ENCODE data around the gene ADGRD1.

ADGRD1 gene

DNA sequence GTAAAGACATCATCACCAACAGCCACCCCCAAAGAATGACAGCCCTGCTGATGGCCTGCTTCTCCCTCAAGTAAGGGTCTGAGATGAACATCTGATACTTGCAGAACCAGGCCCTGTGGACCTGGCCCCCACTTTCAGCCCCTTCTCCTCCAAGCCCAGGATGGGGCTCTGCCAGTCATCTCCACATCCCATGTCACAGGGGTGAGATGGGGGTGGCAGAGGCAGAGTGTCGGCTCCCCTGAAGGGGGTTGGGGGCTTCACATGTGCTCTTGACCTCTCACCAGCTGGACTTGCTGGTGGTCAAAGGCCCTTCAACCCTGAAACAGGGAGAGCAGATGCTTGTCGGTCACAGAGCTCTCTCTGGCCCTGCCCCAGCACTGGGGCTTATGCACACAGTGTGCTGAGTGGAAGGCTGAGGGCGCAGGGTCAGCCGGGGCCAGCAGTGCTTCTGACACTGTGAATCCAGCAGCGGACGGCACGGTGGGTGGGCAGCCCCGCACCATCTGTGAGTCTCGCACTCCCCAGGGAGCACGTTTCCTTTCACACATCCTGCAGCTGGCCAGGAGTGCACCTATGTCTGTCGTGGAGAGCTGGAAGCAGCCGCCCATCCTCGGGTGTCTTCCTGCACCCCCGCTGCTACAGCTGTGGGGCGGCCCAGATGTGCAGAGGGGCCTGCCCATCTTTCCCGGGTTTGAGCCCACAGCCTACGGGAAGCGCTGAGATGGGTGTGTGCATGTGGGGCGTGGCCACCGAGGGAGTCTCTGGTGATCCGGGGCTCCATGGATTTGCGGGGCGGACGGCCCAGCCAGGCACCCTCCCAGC lies 94.3 kb downstream of the ADGRD1 start:
- TF ChIP-seq ZNF8 (CRISPR knock-in tag; IDR thresholded peaks at IDR 0.05) (no peak), ZNF70 (CRISPR knock-in tag; IDR thresholded peaks at IDR 0.05) (no peak), RARB (CRISPR knock-in tag; IDR thresholded peaks at IDR 0.05) (no peak), ZFP30 (CRISPR knock-in tag; IDR thresholded peaks at IDR 0.05) (no peak), TCF4 (CRISPR knock-in tag; IDR thresholded peaks at IDR 0.05; ENCODE audit: borderline replicate concordance) (no peak), ISL1 (CRISPR knock-in tag; IDR thresholded peaks at IDR 0.05) (no peak), TOX (CRISPR knock-in tag; IDR thresholded peaks at IDR 0.05; ENCODE audit: borderline replicate concordance) (no peak), GLIS3 (CRISPR knock-in tag; IDR thresholded peaks at IDR 0.05) (no peak)
- ATAC-seq: no peak

DNA sequence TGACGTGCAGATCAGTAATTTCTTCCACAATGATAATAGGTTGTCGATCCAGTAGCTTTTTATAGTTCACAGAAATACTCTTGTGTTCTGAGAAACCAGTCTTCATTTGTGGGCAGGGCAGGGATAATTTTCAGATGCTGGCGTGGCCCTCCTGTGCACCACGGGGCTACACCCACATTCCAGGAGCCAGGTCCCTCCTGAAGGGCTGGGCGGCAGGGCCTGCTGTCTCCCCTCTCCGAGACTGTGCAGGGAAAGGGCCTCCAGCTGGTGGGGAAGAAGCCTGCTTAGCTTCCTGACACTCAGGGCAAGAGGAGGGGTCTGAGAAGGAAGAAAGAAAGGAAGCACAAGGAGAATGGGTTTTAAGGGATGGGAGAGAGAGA lies 94.9 kb downstream of the ADGRD1 start:
- no peak for TF ChIP-seq BACH2 (CRISPR knock-in tag; IDR thresholded peaks at IDR 0.05; ENCODE audit: borderline replicate concordance)
- no peak for TF ChIP-seq CSDC2 (CRISPR knock-in tag; IDR thresholded peaks at IDR 0.05)
- no peak for TF ChIP-seq ZNF565 (CRISPR knock-in tag; conservative IDR thresholded peaks at IDR 0.05; ENCODE audit: low read depth)
- no peak for TF ChIP-seq OSR1 (CRISPR knock-in tag; IDR thresholded peaks at IDR 0.05)
- no peak for TF ChIP-seq ZNF70 (CRISPR knock-in tag; IDR thresholded peaks at IDR 0.05)
- no peak for TF ChIP-seq ZNF8 (CRISPR knock-in tag; IDR thresholded peaks at IDR 0.05)
- no peak for TF ChIP-seq ZC3H10 (CRISPR knock-in tag; IDR thresholded peaks at IDR 0.05)
- TF ChIP-seq, protein P1, sequence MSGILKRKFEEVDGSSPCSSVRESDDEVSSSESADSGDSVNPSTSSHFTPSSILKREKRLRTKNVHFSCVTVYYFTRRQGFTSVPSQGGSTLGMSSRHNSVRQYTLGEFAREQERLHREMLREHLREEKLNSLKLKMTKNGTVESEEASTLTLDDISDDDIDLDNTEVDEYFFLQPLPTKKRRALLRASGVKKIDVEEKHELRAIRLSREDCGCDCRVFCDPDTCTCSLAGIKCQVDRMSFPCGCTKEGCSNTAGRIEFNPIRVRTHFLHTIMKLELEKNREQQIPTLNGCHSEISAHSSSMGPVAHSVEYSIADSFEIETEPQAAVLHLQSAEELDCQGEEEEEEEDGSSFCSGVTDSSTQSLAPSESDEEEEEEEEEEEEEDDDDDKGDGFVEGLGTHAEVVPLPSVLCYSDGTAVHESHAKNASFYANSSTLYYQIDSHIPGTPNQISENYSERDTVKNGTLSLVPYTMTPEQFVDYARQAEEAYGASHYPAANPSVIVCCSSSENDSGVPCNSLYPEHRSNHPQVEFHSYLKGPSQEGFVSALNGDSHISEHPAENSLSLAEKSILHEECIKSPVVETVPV (CRISPR knock-in tag; IDR thresholded peaks at IDR 0.05): no peak
- no peak for TF ChIP-seq GLIS3 (CRISPR knock-in tag; IDR thresholded peaks at IDR 0.05)
- TF ChIP-seq, protein P2, sequence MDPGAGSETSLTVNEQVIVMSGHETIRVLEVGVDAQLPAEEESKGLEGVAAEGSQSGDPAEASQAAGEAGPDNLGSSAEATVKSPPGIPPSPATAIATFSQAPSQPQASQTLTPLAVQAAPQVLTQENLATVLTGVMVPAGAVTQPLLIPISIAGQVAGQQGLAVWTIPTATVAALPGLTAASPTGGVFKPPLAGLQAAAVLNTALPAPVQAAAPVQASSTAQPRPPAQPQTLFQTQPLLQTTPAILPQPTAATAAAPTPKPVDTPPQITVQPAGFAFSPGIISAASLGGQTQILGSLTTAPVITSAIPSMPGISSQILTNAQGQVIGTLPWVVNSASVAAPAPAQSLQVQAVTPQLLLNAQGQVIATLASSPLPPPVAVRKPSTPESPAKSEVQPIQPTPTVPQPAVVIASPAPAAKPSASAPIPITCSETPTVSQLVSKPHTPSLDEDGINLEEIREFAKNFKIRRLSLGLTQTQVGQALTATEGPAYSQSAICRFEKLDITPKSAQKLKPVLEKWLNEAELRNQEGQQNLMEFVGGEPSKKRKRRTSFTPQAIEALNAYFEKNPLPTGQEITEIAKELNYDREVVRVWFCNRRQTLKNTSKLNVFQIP (CRISPR knock-in tag; IDR thresholded peaks at IDR 0.05; ENCODE audit: borderline replicate concordance, low read depth): no peak
- no peak for TF ChIP-seq ISL1 (CRISPR knock-in tag; IDR thresholded peaks at IDR 0.05)
- no peak for TF ChIP-seq ESRRG (CRISPR knock-in tag; IDR thresholded peaks at IDR 0.05)
- no peak for TF ChIP-seq TCF4 (CRISPR knock-in tag; IDR thresholded peaks at IDR 0.05; ENCODE audit: borderline replicate concordance)
- TF ChIP-seq RARB (CRISPR knock-in tag; IDR thresholded peaks at IDR 0.05): no peak
- no peak for TF ChIP-seq TOX (CRISPR knock-in tag; IDR thresholded peaks at IDR 0.05; ENCODE audit: borderline replicate concordance)
- TF ChIP-seq, protein P3, sequence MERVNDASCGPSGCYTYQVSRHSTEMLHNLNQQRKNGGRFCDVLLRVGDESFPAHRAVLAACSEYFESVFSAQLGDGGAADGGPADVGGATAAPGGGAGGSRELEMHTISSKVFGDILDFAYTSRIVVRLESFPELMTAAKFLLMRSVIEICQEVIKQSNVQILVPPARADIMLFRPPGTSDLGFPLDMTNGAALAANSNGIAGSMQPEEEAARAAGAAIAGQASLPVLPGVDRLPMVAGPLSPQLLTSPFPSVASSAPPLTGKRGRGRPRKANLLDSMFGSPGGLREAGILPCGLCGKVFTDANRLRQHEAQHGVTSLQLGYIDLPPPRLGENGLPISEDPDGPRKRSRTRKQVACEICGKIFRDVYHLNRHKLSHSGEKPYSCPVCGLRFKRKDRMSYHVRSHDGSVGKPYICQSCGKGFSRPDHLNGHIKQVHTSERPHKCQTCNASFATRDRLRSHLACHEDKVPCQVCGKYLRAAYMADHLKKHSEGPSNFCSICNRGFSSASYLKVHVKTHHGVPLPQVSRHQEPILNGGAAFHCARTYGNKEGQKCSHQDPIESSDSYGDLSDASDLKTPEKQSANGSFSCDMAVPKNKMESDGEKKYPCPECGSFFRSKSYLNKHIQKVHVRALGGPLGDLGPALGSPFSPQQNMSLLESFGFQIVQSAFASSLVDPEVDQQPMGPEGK (CRISPR knock-in tag; IDR thresholded peaks at IDR 0.05; ENCODE audit: borderline replicate concordance): no peak
- no peak for TF ChIP-seq ARNTL (CRISPR knock-in tag; IDR thresholded peaks at IDR 0.05; ENCODE audit: borderline replicate concordance, low read depth)
- TF ChIP-seq SNAI2 (CRISPR knock-in tag; IDR thresholded peaks at IDR 0.05): no peak
- TF ChIP-seq, protein P4, sequence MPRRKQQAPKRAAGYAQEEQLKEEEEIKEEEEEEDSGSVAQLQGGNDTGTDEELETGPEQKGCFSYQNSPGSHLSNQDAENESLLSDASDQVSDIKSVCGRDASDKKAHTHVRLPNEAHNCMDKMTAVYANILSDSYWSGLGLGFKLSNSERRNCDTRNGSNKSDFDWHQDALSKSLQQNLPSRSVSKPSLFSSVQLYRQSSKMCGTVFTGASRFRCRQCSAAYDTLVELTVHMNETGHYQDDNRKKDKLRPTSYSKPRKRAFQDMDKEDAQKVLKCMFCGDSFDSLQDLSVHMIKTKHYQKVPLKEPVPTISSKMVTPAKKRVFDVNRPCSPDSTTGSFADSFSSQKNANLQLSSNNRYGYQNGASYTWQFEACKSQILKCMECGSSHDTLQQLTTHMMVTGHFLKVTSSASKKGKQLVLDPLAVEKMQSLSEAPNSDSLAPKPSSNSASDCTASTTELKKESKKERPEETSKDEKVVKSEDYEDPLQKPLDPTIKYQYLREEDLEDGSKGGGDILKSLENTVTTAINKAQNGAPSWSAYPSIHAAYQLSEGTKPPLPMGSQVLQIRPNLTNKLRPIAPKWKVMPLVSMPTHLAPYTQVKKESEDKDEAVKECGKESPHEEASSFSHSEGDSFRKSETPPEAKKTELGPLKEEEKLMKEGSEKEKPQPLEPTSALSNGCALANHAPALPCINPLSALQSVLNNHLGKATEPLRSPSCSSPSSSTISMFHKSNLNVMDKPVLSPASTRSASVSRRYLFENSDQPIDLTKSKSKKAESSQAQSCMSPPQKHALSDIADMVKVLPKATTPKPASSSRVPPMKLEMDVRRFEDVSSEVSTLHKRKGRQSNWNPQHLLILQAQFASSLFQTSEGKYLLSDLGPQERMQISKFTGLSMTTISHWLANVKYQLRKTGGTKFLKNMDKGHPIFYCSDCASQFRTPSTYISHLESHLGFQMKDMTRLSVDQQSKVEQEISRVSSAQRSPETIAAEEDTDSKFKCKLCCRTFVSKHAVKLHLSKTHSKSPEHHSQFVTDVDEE (CRISPR knock-in tag; IDR thresholded peaks at IDR 0.05): no peak
- no peak for ATAC-seq

DNA sequence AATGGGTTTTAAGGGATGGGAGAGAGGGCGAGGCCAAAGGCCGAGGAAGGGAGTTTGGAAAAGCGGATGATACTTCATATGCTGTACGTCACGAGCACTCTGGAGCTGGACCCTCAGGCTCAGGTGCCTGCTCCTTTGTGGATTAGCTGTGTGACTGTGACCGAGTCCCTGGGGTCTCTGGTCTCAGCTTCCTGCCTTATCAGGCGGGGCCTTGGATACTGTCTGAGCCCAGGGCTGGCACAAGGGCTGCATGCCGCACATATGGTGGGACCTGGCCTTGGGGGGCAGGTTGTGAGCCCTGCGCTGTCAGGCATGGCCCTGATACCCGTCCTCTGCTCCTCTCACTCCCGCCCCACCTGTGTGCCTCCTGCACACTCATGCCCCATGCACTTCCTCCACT lies 95.3 kb downstream of the ADGRD1 start:
- no peak for TF ChIP-seq PPARA (CRISPR knock-in tag; IDR thresholded peaks at IDR 0.05; ENCODE audit: borderline replicate concordance)
- no peak for TF ChIP-seq SNAI2 (CRISPR knock-in tag; IDR thresholded peaks at IDR 0.05)
- TF ChIP-seq ZFP30 (CRISPR knock-in tag; IDR thresholded peaks at IDR 0.05): no peak
- TF ChIP-seq, protein P1 (CRISPR knock-in tag; IDR thresholded peaks at IDR 0.05): no peak
- no peak for TF ChIP-seq ARNTL (CRISPR knock-in tag; IDR thresholded peaks at IDR 0.05; ENCODE audit: borderline replicate concordance, low read depth)
- no peak for TF ChIP-seq OSR1 (CRISPR knock-in tag; IDR thresholded peaks at IDR 0.05)
- TF ChIP-seq ZNF8 (CRISPR knock-in tag; IDR thresholded peaks at IDR 0.05): no peak
- no peak for TF ChIP-seq CSDC2 (CRISPR knock-in tag; IDR thresholded peaks at IDR 0.05)
- no peak for ATAC-seq
